GM19239 (cell line): Measurements from ENCODE around the gene ZNF646.

ENCODE experiments used
- DNase-seq: peaks from one replicate; pipeline ENCODE4 v3.0.0; 2011; ENCODE audit warnings: low spot score; ENCODE audit not compliant: insufficient read length
- FAIRE-seq: peaks from 2 replicates; lab custom pipeline; 2011; peaks lifted over from hg19 to GRCh38; lab: Jason Lieb, UNC

Gene ZNF646

DNA sequence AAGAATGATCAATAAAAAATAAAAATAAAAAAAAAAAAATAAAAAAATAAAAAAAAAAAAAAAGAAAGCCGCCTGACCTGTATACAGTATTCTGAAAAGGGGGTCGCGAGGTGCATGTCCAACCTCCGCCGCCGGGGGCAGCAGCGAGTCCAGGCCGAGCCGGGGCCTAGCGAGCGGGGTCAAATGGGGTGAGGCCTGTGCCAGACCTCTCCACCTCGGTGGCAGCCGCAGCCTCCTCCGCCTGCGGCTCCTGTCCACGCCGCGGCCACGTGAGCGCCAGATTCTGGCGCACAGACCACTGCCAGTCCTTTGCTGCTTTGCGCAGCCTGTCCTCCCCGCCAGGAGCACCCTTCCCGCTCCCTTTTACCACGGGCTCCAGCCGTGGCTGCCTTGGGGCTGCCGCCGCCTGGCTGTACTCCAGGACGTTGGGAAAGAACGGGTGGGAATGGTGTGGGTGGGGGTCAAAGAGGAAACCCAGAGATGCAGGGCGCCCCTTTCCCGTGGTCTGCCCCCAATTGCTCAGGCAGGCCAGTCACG is 31.5 kb downstream of the ZNF646 start:
- DNase-seq (peak; percentile 94), FAIRE-seq (no peak)

- DNase-seq = no peak
- FAIRE-seq = no peak
Measured at GRCh38 chr16:31106509-31107464, 32.6 kb downstream of the ZNF646 start.

- DNase-seq (peak; percentile 80), FAIRE-seq (peak; percentile 87)
Measured at GRCh38 chr16:31107465-31107867, 33.2 kb downstream of the ZNF646 start.

DNA sequence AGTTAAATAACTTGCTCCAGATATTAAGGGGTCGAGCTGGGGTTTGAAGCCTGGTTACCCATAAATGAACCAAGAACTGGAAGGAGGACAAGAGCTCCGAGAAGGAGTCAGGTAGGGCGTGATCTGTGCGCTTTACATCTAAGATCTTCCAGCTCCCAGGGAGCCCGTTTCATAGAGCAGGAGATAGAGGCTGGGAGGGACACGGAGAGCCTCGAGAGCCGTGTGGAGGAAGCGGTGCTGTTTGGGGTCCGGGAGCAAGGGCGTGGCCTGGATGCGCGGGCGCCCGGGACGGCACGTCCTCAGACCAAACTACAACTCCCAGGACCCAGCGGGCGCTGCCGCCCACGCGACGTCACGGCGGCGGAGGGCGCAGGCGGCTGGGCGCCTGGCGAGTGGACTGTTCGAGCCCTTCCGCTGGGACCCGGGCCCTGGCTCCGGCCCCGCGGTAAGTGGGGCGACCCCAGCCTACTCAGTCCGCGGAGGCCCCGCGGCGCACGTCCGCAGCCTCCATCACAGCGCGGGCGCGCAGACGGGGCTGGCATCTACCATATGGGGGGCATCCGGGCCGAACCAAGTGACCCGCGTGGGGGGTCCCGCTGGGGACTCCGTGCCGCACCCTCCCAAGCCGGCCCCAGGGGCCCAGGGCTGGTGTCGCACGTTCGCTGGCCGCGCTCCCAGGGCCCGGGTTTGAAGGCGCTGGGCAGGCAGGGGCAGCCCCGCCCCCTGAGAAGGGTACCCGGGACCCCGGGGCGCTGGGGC is 34.0 kb downstream of the ZNF646 start, which contains the start of gene BCKDK:
Gene BCKDK, plus strand, starts transcription at position 352 of the 759 bp plus-strand sequence. CDS start 838 bp downstream, outside the sequence.
- FAIRE-seq (peak; percentile 79), DNase-seq (peak; percentile 93)

DNA sequence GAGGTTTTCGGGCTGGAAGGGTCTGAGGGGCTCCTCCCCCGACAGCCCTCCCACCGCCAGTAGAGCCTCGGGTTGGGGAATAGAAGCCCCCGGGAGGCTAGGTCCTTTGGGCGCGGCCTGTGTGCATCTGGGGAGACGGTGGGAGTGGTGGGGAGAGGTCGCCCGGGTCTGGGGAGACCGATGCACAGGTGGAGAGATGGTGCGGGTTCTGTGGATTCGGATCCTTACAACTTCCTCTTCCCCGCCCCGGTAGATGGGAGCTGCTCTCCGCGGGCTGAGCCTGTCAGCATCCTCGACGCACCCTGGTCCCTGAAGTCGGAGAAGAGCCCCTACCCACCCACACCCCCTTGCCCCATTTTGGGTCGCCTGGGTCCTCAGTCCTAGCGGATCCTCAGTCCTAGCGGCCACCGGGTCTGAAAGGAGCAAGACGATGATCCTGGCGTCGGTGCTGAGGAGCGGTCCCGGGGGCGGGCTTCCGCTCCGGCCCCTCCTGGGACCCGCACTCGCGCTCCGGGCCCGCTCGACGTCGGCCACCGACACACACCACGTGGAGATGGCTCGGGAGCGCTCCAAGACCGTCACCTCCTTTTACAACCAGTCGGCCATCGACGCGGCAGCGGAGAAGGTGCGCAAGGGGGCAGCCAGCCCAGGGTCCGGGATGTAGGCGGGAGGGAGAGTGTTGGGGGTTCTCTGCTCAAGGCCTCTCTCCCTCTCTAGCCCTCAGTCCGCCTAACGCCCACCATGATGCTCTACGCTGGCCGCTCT is 34.8 kb downstream of the ZNF646 start:
- no peak for FAIRE-seq

GRCh38 chr16:31109622-31110021 is 35.4 kb downstream of the ZNF646 start:
- DNase-seq (no peak), FAIRE-seq (no peak)

More for the DNA sequence above, 34.8 kb downstream of the ZNF646 start:
- DNase-seq = no peak

DNA sequence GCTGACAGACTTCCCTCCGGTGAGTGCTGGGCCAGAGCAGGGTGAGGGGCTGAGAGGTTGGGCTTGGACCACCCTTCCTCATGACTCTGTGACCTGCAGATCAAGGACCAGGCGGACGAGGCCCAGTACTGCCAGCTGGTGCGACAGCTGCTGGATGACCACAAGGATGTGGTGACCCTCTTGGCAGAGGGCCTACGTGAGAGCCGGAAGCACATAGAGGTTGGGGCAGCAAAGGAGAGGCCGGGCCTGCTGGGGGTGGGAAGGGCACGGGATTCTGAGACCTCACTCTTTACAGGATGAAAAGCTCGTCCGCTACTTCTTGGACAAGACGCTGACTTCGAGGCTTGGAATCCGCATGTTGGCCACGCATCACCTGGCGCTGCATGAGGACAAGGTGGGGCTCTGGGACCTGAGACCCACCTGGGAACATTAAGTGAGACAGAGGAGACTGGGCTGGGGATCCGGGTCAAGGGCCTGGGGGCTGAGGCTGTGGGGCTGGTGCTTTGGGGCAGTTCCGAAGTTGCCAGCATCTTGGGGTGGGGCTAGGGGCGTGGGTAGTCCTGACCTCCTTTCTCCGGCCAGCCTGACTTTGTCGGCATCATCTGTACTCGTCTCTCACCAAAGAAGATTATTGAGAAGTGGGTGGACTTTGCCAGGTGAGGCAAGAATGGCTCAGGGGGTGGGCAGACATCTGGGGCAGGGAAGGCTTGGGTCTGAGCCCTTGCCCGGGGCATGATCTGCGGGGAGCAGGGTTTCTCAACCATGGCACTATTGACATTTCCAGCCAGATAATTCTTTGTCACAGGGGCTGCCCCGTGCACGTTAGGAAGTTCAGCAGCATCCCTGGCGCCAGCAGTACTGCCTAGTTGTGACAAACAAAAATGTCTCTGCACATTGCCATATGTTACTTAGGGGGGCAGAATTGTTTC is 36.1 kb downstream of the ZNF646 start:
- FAIRE-seq (no peak), DNase-seq (no peak)

DNA sequence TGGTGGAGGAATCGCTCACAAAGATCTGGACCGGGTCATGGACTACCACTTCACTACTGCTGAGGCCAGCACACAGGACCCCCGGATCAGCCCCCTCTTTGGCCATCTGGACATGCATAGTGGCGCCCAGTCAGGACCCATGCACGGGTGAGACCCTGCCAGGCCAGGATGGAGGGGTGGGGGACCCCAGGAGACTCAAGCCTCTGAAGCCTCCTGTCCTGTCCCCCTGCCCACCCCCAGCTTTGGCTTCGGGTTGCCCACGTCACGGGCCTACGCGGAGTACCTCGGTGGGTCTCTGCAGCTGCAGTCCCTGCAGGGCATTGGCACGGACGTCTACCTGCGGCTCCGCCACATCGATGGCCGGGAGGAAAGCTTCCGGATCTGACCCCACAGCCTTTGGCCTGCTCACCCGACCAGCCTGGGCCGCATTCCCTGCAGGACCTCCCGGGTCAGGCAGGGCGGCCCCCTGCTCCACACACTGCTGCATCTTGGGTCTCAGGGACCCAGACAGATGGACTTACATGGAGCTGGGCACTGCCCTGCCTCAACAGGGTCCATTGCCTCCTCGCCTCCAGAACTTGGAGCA is 37.8 kb downstream of the ZNF646 start:
- no peak for DNase-seq
- FAIRE-seq = no peak

- DNase-seq (no peak), FAIRE-seq (no peak)
Measured at GRCh38 chr16:31112711-31113110, 38.5 kb downstream of the ZNF646 start.

DNA sequence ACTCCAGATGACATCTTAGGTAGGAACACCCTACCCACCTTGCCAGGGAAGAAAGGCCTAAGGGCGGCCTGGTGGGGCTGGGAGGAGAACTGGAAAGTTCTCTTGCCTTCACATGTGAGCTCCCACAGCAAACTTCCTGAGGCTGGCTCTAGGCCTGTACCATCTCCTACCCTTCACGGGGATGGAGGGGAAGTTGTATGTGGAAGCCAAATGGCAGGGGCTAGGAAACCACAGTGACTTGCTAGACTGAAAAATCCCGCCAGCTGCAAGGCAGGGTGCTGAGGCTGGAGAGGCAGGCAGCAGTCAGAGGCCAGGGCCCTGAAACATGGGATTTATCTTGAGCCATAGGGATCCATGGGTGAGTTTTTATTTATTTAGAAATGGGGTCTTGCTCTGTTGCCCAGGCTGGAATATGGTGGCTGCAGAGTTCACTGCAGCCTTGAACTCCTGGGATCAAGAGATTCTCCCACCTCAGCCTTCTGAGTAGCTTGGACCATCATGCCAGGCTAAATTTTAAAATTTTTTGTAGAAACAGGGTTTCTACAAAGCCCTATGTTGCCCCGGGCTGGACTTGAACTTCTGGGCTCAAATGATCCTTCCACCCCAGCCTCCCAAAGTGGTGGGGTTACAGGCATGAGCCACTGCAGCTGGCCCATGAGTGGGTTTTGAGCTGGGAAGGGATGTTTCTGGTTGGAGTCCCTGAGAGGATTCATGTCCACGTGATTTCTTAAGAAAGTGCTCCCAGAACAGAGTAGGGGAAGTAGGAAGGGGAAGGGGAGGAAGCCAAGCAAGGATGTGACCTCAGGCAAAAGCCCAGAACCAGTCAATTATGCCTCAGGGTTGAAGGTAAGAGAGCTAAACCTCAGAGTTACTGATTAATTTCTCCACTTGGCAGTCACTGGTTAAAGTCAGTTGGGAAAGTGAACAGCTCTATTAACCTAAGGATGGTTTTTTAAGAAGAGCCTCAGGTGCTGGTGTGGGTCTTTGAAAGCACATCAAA is 39.2 kb downstream of the ZNF646 start:
- DNase-seq (peak; percentile 63), FAIRE-seq (peak; percentile 90)

- no peak for FAIRE-seq
- DNase-seq = no peak
Measured at GRCh38 chr16:31114468-31114867, 40.2 kb downstream of the ZNF646 start.

DNA sequence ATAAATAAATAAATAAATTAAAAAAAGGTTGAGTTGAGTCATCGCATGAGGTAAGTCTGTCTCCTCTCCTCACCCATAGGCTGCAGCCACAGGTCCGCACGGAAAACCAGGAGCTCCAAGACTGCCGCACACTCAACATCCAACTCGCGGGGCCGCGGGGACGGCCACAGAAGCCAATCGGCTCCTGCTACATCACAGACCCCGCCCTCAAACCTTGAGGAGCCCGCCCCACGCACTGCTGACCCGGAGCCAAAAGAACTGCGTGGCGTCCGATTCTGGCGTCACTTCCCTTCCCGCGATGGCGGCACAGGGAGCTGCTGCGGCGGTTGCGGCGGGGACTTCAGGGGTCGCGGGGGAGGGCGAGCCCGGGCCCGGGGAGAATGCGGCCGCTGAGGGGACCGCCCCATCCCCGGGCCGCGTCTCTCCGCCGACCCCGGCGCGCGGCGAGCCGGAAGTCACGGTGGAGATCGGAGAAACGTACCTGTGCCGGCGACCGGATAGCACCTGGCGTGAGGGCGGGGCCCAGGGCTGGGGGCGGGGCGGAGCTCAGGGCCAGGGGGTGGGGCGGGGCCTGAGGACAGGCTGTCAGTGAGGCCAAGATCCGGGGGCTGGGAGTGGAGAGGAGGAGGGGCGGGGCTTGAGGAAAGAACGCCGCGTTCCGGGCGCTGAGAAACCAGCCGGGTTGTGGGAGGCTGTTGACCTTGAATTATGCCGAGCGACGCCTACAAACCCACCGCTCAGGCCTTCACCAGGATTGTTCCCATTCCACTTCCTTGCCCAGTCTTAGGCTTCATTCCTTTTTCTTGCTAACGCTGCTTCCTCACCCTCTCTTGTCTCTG is 43.4 kb downstream of the ZNF646 start, which contains the start of gene KAT8:
Gene KAT8, plus strand, starts transcription at position 281 of the 839 bp plus-strand sequence. Its CDS starts 18 bp downstream, at position 299.
- FAIRE-seq (peak; percentile 96), DNase-seq (peak; percentile 93)

GRCh38 chr16:31118223-31119155 is 44.3 kb downstream of the ZNF646 start:
- peak; percentile 31 for FAIRE-seq

GRCh38 chr16:31120129-31120528 is 45.9 kb downstream of the ZNF646 start:
- FAIRE-seq (no peak), DNase-seq (no peak)

More at GRCh38 chr16:31118223-31119155, 44.3 kb downstream of the ZNF646 start:
- no peak for DNase-seq

DNA sequence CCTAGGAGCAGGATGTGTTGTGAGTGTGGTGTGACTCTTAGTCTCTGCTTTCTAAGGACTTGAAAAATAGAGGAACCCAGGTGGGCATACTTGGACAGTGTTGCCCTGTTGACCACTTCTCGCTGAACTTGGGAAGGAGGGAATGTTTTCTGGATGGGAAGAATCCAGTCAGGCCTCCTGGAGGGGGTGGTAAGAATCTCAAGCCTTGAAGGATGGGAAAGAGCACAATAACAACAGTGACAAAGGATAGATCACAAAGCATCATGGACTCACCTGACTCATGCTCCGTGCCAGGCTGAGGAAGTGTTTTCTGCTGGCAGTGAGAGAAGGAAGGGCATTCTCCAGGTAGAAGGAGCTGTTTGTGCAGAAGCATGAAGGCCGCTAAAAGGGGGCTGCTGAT is 51.6 kb downstream of the ZNF646 start:
- FAIRE-seq = no peak

More for the DNA sequence above, 51.6 kb downstream of the ZNF646 start:
- DNase-seq = no peak
